ENCODE measurements around the gene USP25. TPM values are rescaled to one million over a fixed set of nuclear protein-coding genes. Genes with fewer than 3 reads are reported as not detected.

USP25 gene
- total RNA-seq, 4 donors from 2014 or later = 33.5 to 85.8 (median 53.2) TPM

DNA sequence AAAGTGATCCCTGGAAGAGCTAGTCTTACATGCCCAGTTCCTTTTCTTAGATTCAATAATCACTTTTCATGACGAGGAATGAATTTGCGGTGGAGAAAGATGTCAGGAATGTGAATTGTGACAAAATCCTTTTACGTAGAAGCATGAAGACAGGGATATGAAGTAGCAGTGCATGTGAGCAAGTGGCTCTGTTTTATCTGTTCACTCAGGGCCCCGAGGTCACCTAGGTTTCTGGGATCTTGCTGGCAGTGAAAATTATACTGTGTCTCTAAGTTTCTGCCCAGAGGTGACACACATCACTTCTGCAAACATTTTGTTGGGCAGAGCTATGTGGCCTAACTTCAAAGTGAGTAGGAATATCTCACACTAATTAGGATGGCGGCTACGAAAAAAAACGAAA is 79.3 kb downstream of the USP25 start:
- Histone ChIP-seq H3K27me3 (no peaks in the 10 kb centered on the region), H3K36me3 (peaks cover 0 to 11% (median 0%) of the 10 kb centered on the region in 3 donors), H3K4me1 (no peaks in the 10 kb centered on the region), H3K4me3 (no peak overlapping the region), H3K9me3 (no peaks in the 10 kb centered on the region), H3K27ac (no peak overlapping the region)
- no peak for DNase-seq
- no peak for TF ChIP-seq POLR2A (IDR thresholded peaks at IDR 0.05)
- no peak for TF ChIP-seq CTCF (IDR thresholded peaks at IDR 0.05)

DNA sequence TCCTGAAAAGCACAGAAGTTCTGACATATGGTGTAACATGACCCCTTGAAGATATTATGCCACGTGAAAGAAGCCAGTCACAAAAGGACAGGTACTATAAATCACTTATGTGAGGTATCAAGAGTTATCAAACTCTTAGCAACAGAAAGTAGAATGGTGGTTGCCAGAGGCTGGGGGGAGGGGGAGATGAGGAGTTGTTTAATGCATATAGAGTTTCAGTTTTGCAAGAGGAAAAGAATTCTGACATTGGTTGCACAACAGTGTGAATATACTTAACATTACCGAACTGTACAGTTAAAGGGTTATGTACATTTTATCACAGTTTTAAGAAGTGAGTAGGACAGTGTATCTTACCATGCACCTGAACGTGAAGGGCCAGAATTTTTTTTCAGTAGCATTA is 80.0 kb downstream of the USP25 start:
- H3K9me3 ChIP-seq = no peaks in the 10 kb centered on the region

GRCh38 chr21:15815285-15815684 is 85.5 kb downstream of the USP25 start:
- Histone ChIP-seq H3K9me3 (no peaks in the 10 kb centered on the region), H3K36me3 (peaks cover 0 to 17% (median 0%) of the 10 kb centered on the region in 3 donors), H3K27ac (no peak overlapping the region), H3K4me1 (no peaks in the 10 kb centered on the region), H3K27me3 (no peaks in the 10 kb centered on the region), H3K4me3 (no peak overlapping the region)
- no peak for DNase-seq
- TF ChIP-seq CTCF (IDR thresholded peaks at IDR 0.05) (no peak), POLR2A (IDR thresholded peaks at IDR 0.05) (no peak)

More for the DNA sequence above, 80.0 kb downstream of the USP25 start:
- no peak for TF ChIP-seq POLR2A (IDR thresholded peaks at IDR 0.05)
- no peak for TF ChIP-seq CTCF (IDR thresholded peaks at IDR 0.05)
- Histone ChIP-seq H3K36me3 (peaks cover 0 to 11% (median 0%) of the 10 kb centered on the region in 3 donors), H3K4me1 (no peaks in the 10 kb centered on the region), H3K4me3 (no peak overlapping the region), H3K27ac (no peak overlapping the region), H3K27me3 (no peaks in the 10 kb centered on the region)
- no peak for DNase-seq

GRCh38 chr21:15820327-15820726 is 90.5 kb downstream of the USP25 start:
- DNase-seq = no peak
- no peaks in the 10 kb centered on the region for H3K9me3 ChIP-seq
- peaks cover 0 to 6% (median 0%) of the 10 kb centered on the region in 3 donors for H3K36me3 ChIP-seq
- H3K4me3 ChIP-seq = no peak overlapping the region
- TF ChIP-seq POLR2A (IDR thresholded peaks at IDR 0.05) (no peak), CTCF (IDR thresholded peaks at IDR 0.05) (no peak)
- no peaks in the 10 kb centered on the region for H3K27me3 ChIP-seq
- H3K27ac ChIP-seq = no peak overlapping the region
- H3K4me1 ChIP-seq = no peaks in the 10 kb centered on the region

DNA sequence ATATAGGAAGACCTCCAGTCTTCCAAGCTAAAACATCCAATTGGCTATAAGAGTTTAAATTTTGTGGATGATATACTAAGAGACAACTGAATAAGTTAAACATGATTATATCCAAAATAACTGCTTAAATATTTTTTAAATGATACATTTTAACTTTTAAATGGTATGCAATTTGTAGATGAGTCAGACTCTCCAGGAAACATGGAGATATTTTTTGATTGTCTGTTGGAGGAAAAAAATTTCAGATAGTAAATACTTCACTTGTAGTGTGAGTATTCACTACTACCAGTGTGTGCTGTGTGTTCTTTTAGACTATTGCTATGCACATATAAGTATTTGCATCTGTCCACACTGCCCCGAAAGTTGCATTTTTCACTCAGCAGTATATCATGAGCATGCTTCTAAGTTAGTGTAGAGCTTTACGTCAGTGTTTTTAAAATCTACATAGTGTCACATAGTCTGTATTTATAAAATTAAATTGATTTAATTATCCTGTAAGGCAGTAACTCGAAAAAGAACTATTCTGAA is 91.1 kb downstream of the USP25 start:
- H3K36me3 ChIP-seq = peaks cover 0 to 6% (median 0%) of the 10 kb centered on the region in 3 donors

More for the DNA sequence above, 91.1 kb downstream of the USP25 start:
- no peak overlapping the region for H3K4me3 ChIP-seq
- H3K9me3 ChIP-seq = no peaks in the 10 kb centered on the region
- no peak overlapping the region for H3K27ac ChIP-seq
- no peaks in the 10 kb centered on the region for H3K4me1 ChIP-seq
- TF ChIP-seq CTCF (IDR thresholded peaks at IDR 0.05) = no peak
- TF ChIP-seq POLR2A (IDR thresholded peaks at IDR 0.05) = no peak
- H3K27me3 ChIP-seq = no peaks in the 10 kb centered on the region
- no peak for DNase-seq
